ENCODE results near the gene SRI. TPM values are rescaled to one million over a fixed set of nuclear protein-coding genes. Genes with fewer than 3 reads are reported as not detected.
A peak's percentile ranks its signal among the peaks of the same experiment; 100 is the strongest.
"Not testable (repeated sequence)": the region's sequence is repeated elsewhere in the genome, so short reads cannot be mapped to it uniquely, and the experiment has no call there.

SRI gene
- total RNA-seq = 10 to 100 TPM; 12.3 to 33.1 (median 17.3) TPM

GRCh38 chr7:88219781-88220747 lies at the start of gene SRI:
TSS of gene SRI (minus strand) at chr7:88220038. CDS start at chr7:88220026, 12 bp downstream.
- no peaks in the 10 kb centered on the region for H3K27me3 ChIP-seq
- intact Hi-C loops (cut with DNase I; ENCODE audit: low total_unique reads) = no loop called here
- peak within 1 kb of the TSS; percentile 77 to 88 (median 78) for H3K27ac ChIP-seq
- no peaks in the 10 kb centered on the region for H3K9me3 ChIP-seq
- H3K4me1 ChIP-seq = peaks cover 2 to 16% of the 10 kb centered on the region in 2 donors
- peak; percentile 65 to 94 (median 90) for TF ChIP-seq CTCF (IDR thresholded peaks at IDR 0.05 in 4 of 5, conservative IDR thresholded peaks at IDR 0.05 in 1 of 5)
- TF ChIP-seq POLR2A (IDR thresholded peaks at IDR 0.05) = peak; percentile 41 to 64
- DNase-seq (peak; percentile 63 to 73), ATAC-seq (peak; percentile 92 to 93)
- in situ Hi-C loops (cut with MboI; ENCODE audit: low sequenced_read_pairs in 4 of 4) = loop anchor here in 1 of 4 donors (25.0 kb wide), 1 partner anchor 333 kb away; the partner anchor contains the start of genes DBF4 and SLC25A40
- H3K36me3 ChIP-seq = no peaks in the 10 kb centered on the region
- H3K4me3 ChIP-seq = peak within 1 kb of the TSS; percentile 86 to 98 (median 91)

GRCh38 chr7:88269586-88269985 lies 49.7 kb upstream of the SRI start:
- in situ Hi-C loops (cut with MboI; ENCODE audit: low sequenced_read_pairs in 4 of 4) (no loop called here), intact Hi-C loops (cut with DNase I; ENCODE audit: low total_unique reads) (no loop called here)
- TF ChIP-seq POLR2A (IDR thresholded peaks at IDR 0.05) (no peak), CTCF (IDR thresholded peaks at IDR 0.05 in 4 of 5, conservative IDR thresholded peaks at IDR 0.05 in 1 of 5) (no peak)
- no peak for ATAC-seq
- Histone ChIP-seq H3K27ac (no peak overlapping the region), H3K9me3 (no peaks in the 10 kb centered on the region), H3K36me3 (no peaks in the 10 kb centered on the region), H3K27me3 (no peaks in the 10 kb centered on the region), H3K4me3 (no peak overlapping the region), H3K4me1 (no peaks in the 10 kb centered on the region)
- DNase-seq = no peak

- ATAC-seq = no peak
Measured at GRCh38 chr7:88268858-88269257, 49.0 kb upstream of the SRI start.

GRCh38 chr7:88268051-88268450 lies 48.2 kb upstream of the SRI start:
- DNase-seq (no peak), ATAC-seq (no peak)
- in situ Hi-C loops (cut with MboI; ENCODE audit: low sequenced_read_pairs in 4 of 4) (no loop called here), intact Hi-C loops (cut with DNase I; ENCODE audit: low total_unique reads) (no loop called here)
- Histone ChIP-seq H3K9me3 (no peaks in the 10 kb centered on the region), H3K27me3 (no peaks in the 10 kb centered on the region), H3K4me1 (no peaks in the 10 kb centered on the region), H3K4me3 (no peak overlapping the region), H3K36me3 (no peaks in the 10 kb centered on the region), H3K27ac (no peak overlapping the region)
- no peak for TF ChIP-seq POLR2A (IDR thresholded peaks at IDR 0.05)

More at GRCh38 chr7:88268858-88269257, 49.0 kb upstream of the SRI start:
- no peaks in the 10 kb centered on the region for H3K27me3 ChIP-seq
- TF ChIP-seq CTCF (IDR thresholded peaks at IDR 0.05 in 4 of 5, conservative IDR thresholded peaks at IDR 0.05 in 1 of 5) = no peak
- no peaks in the 10 kb centered on the region for H3K36me3 ChIP-seq
- no peaks in the 10 kb centered on the region for H3K9me3 ChIP-seq
- H3K4me1 ChIP-seq = no peaks in the 10 kb centered on the region
- H3K4me3 ChIP-seq = no peak overlapping the region
- intact Hi-C loops (cut with DNase I; ENCODE audit: low total_unique reads) (no loop called here), in situ Hi-C loops (cut with MboI; ENCODE audit: low sequenced_read_pairs in 4 of 4) (no loop called here)
- no peak for DNase-seq
- H3K27ac ChIP-seq = no peak overlapping the region

- no peaks in the 10 kb centered on the region for H3K4me1 ChIP-seq
- no peak for TF ChIP-seq CTCF (IDR thresholded peaks at IDR 0.05 in 4 of 5, conservative IDR thresholded peaks at IDR 0.05 in 1 of 5)
- no peak for TF ChIP-seq POLR2A (IDR thresholded peaks at IDR 0.05)
- H3K27me3 ChIP-seq = no peaks in the 10 kb centered on the region
- in situ Hi-C loops (cut with MboI; ENCODE audit: low sequenced_read_pairs in 4 of 4) (no loop called here), intact Hi-C loops (cut with DNase I; ENCODE audit: low total_unique reads) (no loop called here)
- ATAC-seq (no peak), DNase-seq (no peak)
- no peak overlapping the region for H3K27ac ChIP-seq
- H3K4me3 ChIP-seq = no peak overlapping the region
- H3K36me3 ChIP-seq = no peaks in the 10 kb centered on the region
- no peaks in the 10 kb centered on the region for H3K9me3 ChIP-seq
Measured at GRCh38 chr7:88267421-88267820, 47.6 kb upstream of the SRI start.

GRCh38 chr7:88264987-88265386 lies 45.1 kb upstream of the SRI start:
- intact Hi-C loops (cut with DNase I; ENCODE audit: low total_unique reads); DNase-seq; ATAC-seq: not testable (repeated sequence)

More at GRCh38 chr7:88264987-88265386, 45.1 kb upstream of the SRI start:
- H3K27me3 ChIP-seq; H3K36me3 ChIP-seq; in situ Hi-C loops (cut with MboI; ENCODE audit: low sequenced_read_pairs in 4 of 4); H3K9me3 ChIP-seq; H3K27ac ChIP-seq; H3K4me1 ChIP-seq; H3K4me3 ChIP-seq: not testable (repeated sequence)

Data from gastrocnemius medialis (tissue), 4 donors.